Measurements from ENCODE around the gene LIPT2.

LIPT2 gene

DNA sequence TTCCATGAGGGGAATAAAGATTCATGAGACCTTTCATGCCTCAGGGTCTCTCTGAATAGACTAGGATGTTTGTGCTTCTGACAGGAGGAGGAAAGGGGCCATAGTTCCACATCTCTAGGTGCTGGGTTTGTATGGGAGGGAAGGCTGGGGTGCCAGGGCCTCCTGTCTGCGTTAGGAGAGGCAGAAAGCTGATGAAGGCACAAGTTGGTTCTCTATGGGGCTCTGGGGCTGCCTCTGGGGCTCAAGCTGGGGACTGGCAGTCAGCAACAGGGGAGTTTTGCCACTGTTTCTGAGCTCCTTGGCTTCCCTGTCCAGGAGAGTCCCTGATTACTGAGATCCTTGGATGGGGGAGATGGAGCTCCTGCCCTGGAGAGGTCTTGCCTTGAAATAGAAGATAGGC lies 30.3 kb downstream of the LIPT2 start:
- TF ChIP-seq, protein P1, sequence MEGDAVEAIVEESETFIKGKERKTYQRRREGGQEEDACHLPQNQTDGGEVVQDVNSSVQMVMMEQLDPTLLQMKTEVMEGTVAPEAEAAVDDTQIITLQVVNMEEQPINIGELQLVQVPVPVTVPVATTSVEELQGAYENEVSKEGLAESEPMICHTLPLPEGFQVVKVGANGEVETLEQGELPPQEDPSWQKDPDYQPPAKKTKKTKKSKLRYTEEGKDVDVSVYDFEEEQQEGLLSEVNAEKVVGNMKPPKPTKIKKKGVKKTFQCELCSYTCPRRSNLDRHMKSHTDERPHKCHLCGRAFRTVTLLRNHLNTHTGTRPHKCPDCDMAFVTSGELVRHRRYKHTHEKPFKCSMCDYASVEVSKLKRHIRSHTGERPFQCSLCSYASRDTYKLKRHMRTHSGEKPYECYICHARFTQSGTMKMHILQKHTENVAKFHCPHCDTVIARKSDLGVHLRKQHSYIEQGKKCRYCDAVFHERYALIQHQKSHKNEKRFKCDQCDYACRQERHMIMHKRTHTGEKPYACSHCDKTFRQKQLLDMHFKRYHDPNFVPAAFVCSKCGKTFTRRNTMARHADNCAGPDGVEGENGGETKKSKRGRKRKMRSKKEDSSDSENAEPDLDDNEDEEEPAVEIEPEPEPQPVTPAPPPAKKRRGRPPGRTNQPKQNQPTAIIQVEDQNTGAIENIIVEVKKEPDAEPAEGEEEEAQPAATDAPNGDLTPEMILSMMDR (IDR thresholded peaks at IDR 0.05), result no peak
- TF ChIP-seq ZFX (IDR thresholded peaks at IDR 0.05; ENCODE audit: borderline replicate concordance), result no peak

DNA sequence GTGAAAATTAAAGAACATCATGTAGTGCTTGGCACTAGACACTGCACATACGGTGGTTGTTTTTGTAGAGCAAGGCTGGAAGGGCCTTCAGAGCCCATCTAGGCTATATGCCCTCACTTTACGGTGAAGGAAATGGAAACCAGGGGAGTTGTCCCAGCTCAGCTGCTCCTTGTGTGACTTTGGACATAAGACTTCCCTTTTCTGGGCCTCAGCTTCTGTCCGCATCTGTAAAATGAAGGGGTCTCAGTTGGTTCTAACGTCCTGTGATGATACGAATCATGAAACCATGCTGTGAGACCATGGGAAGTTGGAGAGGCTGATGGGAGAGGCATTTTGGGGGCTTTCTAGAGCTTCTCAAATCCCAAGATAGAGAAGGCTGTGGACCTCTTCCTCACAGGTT lies 30.9 kb downstream of the LIPT2 start:
- TF ChIP-seq, protein P1 (IDR thresholded peaks at IDR 0.05), result no peak
- TF ChIP-seq ZFX (IDR thresholded peaks at IDR 0.05; ENCODE audit: borderline replicate concordance), result no peak
- H3K27ac ChIP-seq, result no peak overlapping the region

More for the DNA sequence above, 30.3 kb downstream of the LIPT2 start:
- no peak overlapping the region for H3K27ac ChIP-seq

GRCh38 chr11:74462009-74462408 lies 31.5 kb downstream of the LIPT2 start:
- no peak overlapping the region for H3K27ac ChIP-seq
- TF ChIP-seq, protein P1 (IDR thresholded peaks at IDR 0.05), result no peak
- TF ChIP-seq ZFX (IDR thresholded peaks at IDR 0.05; ENCODE audit: borderline replicate concordance), result no peak

GRCh38 chr11:74460481-74461154 lies 32.9 kb downstream of the LIPT2 start:
- TF ChIP-seq ZFX (IDR thresholded peaks at IDR 0.05; ENCODE audit: borderline replicate concordance), result no peak
- TF ChIP-seq, protein P1 (IDR thresholded peaks at IDR 0.05), result no peak
- no peak overlapping the region for H3K27ac ChIP-seq

DNA sequence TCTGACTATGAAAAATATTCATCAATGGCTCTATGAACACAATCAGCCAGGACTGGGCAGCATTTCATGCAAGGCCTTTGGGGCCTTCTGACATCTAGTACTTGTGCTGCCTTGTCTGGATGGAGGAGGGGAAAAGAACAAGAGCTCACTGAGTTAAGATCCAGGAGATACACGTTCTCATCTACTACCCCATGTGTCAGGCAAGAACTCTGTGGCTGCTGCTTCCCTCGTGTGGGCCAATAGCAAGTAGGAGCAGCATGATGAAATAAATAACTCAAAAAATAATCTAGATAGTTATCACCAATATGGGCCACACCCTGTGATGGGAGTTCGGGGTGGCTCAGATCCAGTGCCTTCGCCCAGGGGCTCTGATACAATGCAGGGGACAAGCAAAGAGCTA lies 33.5 kb downstream of the LIPT2 start:
- no peak for TF ChIP-seq ZFX (IDR thresholded peaks at IDR 0.05; ENCODE audit: borderline replicate concordance)
- TF ChIP-seq, protein P1 (IDR thresholded peaks at IDR 0.05), result no peak
- H3K27ac ChIP-seq, result no peak overlapping the region

GRCh38 chr11:74459584-74459983 lies 33.9 kb downstream of the LIPT2 start:
- no peak overlapping the region for H3K27ac ChIP-seq
- no peak for TF ChIP-seq ZFX (IDR thresholded peaks at IDR 0.05; ENCODE audit: borderline replicate concordance)
- TF ChIP-seq, protein P1 (IDR thresholded peaks at IDR 0.05), result no peak

DNA sequence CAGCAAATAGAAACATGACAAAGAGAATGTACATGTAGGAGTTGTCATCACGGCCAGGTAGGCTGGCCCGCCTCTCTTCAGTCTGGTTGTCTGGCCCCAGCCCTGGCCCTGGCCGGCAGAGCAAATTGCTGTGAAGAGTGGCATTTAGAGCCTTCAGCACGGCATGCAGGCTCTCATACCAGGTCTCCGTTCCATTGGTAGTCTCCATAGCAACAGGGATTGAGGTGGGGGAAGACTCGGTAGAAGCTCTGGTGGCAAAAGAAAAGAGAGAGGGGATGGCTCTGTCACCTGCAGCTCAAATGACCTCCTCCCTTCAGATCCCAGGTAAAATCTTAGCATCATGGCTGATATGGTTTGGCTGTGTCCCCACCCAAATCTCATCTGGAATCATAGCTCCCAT lies 36.2 kb downstream of the LIPT2 start:
- H3K27ac ChIP-seq, result no peak overlapping the region
- TF ChIP-seq, protein P1 (IDR thresholded peaks at IDR 0.05), result no peak
- no peak for TF ChIP-seq ZFX (IDR thresholded peaks at IDR 0.05; ENCODE audit: borderline replicate concordance)
